IMR-90 (cell line): ENCODE measurements around the gene GRM2. TPM values are rescaled to one million over a fixed set of nuclear protein-coding genes. Genes with fewer than 3 reads are reported as not detected.

ENCODE experiments used
- ATAC-seq: fragments of 200-7000 bp; cut with Tn5 transposase; 2 replicates; pipeline ENCODE4 v1.9.1; 2020; ENCODE audit warnings: low read depth, mild to moderate bottlenecking, moderate library complexity
- BruUV-seq: library from RNA; stranded (reverse); fragments of 400-500 nt; replicated peaks from 2 replicates; lab custom pipeline; 2021; lab: Mats Ljungman, UMichigan
- CTCF ChIA-PET: fragments of 300-600 bp; formaldehyde crosslinking; extraction: SDS; loops from one replicate; lab custom pipeline; 2021; ENCODE audit warnings: antibody characterized with exemption; lab: Yijun Ruan, JAX
- POLR2A ChIA-PET: fragments of 300-600 bp; sonication (Branson Sonifier 250); formaldehyde crosslinking; loops from one replicate; lab custom pipeline; 2022; ENCODE audit warnings: antibody characterized with exemption; ENCODE audit not compliant: unreplicated experiment; lab: Charles Lee
- DNase-seq: peaks from one replicate; pipeline ENCODE4 v3.0.0; 2013
- H2AFZ ChIP-seq: replicated peaks from 2 replicates; pipeline ENCODE3; 2013; ENCODE audit warnings: low read length, mild to moderate bottlenecking; ENCODE audit not compliant: poor library complexity
- H2AK5ac ChIP-seq: 2 replicates; pipeline ENCODE4 v1.6.1; 2013; ENCODE audit warnings: low read depth, low read length, inconsistent platforms
- H2AK9ac ChIP-seq: replicated peaks from 2 replicates; pipeline ENCODE3; 2013; ENCODE audit warnings: mild to moderate bottlenecking, low read depth, low read length, moderate library complexity; ENCODE audit not compliant: poor library complexity
- H2BK120ac ChIP-seq: 2 replicates; pipeline ENCODE4 v1.6.1; 2013; ENCODE audit warnings: low read depth, low read length, inconsistent platforms
- H2BK15ac ChIP-seq: 3 replicates; pipeline ENCODE4 v1.6.1; 2013; ENCODE audit warnings: low read depth, low read length, inconsistent platforms
- H2BK20ac ChIP-seq: 2 replicates; pipeline ENCODE4 v1.6.1; 2013; ENCODE audit warnings: low read depth, mild to moderate bottlenecking, inconsistent platforms, low read length, moderate library complexity
- H2BK5ac ChIP-seq: 2 replicates; pipeline ENCODE4 v1.6.1; 2013; ENCODE audit warnings: mild to moderate bottlenecking, low read depth, low read length, inconsistent platforms; ENCODE audit not compliant: poor library complexity, severe bottlenecking
- H3K14ac ChIP-seq: replicated peaks from 2 replicates; pipeline ENCODE4 v1.6.1; 2013; ENCODE audit warnings: low read depth, low read length, inconsistent platforms
- H3K18ac ChIP-seq: 2 replicates; pipeline ENCODE4 v1.6.1; 2013; ENCODE audit warnings: low read depth, low read length, control low read depth
- H3K23ac ChIP-seq: 2 replicates; pipeline ENCODE4 v1.6.1; 2013; ENCODE audit warnings: low read depth, low read length, inconsistent platforms
- H3K27ac ChIP-seq: 2 replicates; pipeline ENCODE4 v1.5.1; 2013; ENCODE audit warnings: mild to moderate bottlenecking, control low read depth, low read length; ENCODE audit not compliant: insufficient read depth
- H3K27me3 ChIP-seq: 2 replicates; pipeline ENCODE4 v1.6.1; 2013; ENCODE audit warnings: low read length; ENCODE audit not compliant: control insufficient read depth, insufficient read depth
- H3K36me3 ChIP-seq: 2 replicates; pipeline ENCODE4 v1.6.1; 2013; ENCODE audit warnings: low read length, mixed read lengths; ENCODE audit not compliant: control insufficient read depth, insufficient read depth
- H3K4ac ChIP-seq: 2 replicates; pipeline ENCODE4 v1.6.1; 2013; ENCODE audit warnings: low read depth, low read length, inconsistent platforms
- H3K4me1 ChIP-seq: 2 replicates; pipeline ENCODE4 v1.6.1; 2013; ENCODE audit warnings: low read length, mixed read lengths; ENCODE audit not compliant: control insufficient read depth, insufficient read depth
- H3K4me2 ChIP-seq: 2 replicates; pipeline ENCODE4 v1.6.1; 2013; ENCODE audit warnings: low read depth, mild to moderate bottlenecking, control low read depth, low read length, moderate library complexity
- H3K4me3 ChIP-seq: 2 replicates; pipeline ENCODE4 v1.5.1; 2013; ENCODE audit warnings: low read depth, mild to moderate bottlenecking, control low read depth, low read length, moderate library complexity; ENCODE audit not compliant: insufficient read depth
- H3K56ac ChIP-seq: 2 replicates; pipeline ENCODE4 v1.6.1; 2013; ENCODE audit warnings: low read length, inconsistent platforms; ENCODE audit not compliant: insufficient read depth; ENCODE audit errors: extremely low read depth
- H3K79me1 ChIP-seq, 2 experiments: 2 replicates each; pipeline ENCODE4 v1.6.1; 2013; ENCODE audit warnings: low read length in 2 of 2, inconsistent platforms in 1 of 2, low read depth in 1 of 2
- H3K9ac ChIP-seq: 2 replicates; pipeline ENCODE4 v1.6.1; 2013; ENCODE audit warnings: low read depth, low read length, control low read depth
- H3K9me1 ChIP-seq: 2 replicates; pipeline ENCODE4 v1.6.1; 2013; ENCODE audit warnings: low read length, inconsistent platforms; ENCODE audit not compliant: insufficient read depth
- H3K9me3 ChIP-seq: 2 replicates; pipeline ENCODE4 v1.6.1; 2013; ENCODE audit warnings: low read length; ENCODE audit not compliant: control insufficient read depth, insufficient read depth
- H4K20me1 ChIP-seq: 2 replicates; pipeline ENCODE4 v1.6.1; 2013; ENCODE audit warnings: low read length, inconsistent platforms; ENCODE audit not compliant: insufficient read depth
- H4K5ac ChIP-seq: 2 replicates; pipeline ENCODE4 v1.6.1; 2013; ENCODE audit warnings: mild to moderate bottlenecking, low read depth, low read length, control low read depth
- H4K8ac ChIP-seq, 2 experiments: 2 replicates each; pipeline ENCODE4 v1.6.1; 2013; ENCODE audit warnings: low read depth in 2 of 2, low read length in 2 of 2, control low read depth in 1 of 2, inconsistent platforms in 1 of 2
- H4K91ac ChIP-seq: 2 replicates; pipeline ENCODE4 v1.6.1; 2013; ENCODE audit warnings: low read depth, low read length, inconsistent platforms; ENCODE audit not compliant: insufficient read depth
- MAFK ChIP-seq: IDR thresholded peaks from 2 replicates; pipeline ENCODE4 v1.6.1; 2012; ENCODE audit warnings: low read depth, low read length, improper control_type of control experiment
- POLR2A ChIP-seq: IDR thresholded peaks from 2 replicates; pipeline ENCODE4 v1.6.1; 2012; ENCODE audit warnings: mild to moderate bottlenecking, low read depth, low read length
- RAD21 ChIP-seq: IDR thresholded peaks from 2 replicates; pipeline ENCODE4 v1.6.1; 2012; ENCODE audit warnings: low read length, improper control_type of control experiment
- RFX5 ChIP-seq: IDR thresholded peaks from 2 replicates; pipeline ENCODE4 v1.8.0; 2012; ENCODE audit warnings: low read depth, mild to moderate bottlenecking, low read length, moderate library complexity
- WGBS, 2 experiments: methylation state at CpG; one replicate each; pipeline versions ENCODE4 v1.1.5 to v1.1.7; 2013; ENCODE audit warnings: missing lambda C conversion rate in 2 of 2; ENCODE audit not compliant: insufficient read length in 1 of 2; ENCODE audit errors: extremely low coverage in 2 of 2; 5-methylcytosine and 5-hydroxymethylcytosine counted together
- dilution Hi-C: fragments of 300-500 bp; cut with HindIII; formaldehyde crosslinking; loops from one replicate; pipeline ENCODE4 v1.14.3; 2018; ENCODE audit warnings: low sequenced_read_pairs; ENCODE audit not compliant: unreplicated experiment
- in situ Hi-C: fragments of 300-500 bp; cut with MboI; formaldehyde crosslinking; loops from 3 replicates; pipeline ENCODE4 v1.14.3; 2019; ENCODE audit warnings: low sequenced_read_pairs, inconsistent platforms, mixed read lengths
- intact Hi-C: fragments of 100-400 bp; cut with micrococcal nuclease; formaldehyde crosslinking; loops from 2 replicates; pipeline ENCODE4 v1.10.0; 2022
- polyA plus RNA-seq, 3 experiments: library from polyadenylated mRNA; depleted of rRNA; stranded (reverse); fragments of >200 nt; gene quantifications; 2 replicates each; pipeline ENCODE4 v1.2.3, GENCODE V29; 2012; ENCODE audit warnings: low replicate concordance in 1 of 3
- total RNA-seq: library from RNA; depleted of rRNA; stranded (reverse); fragments of >200 nt; gene quantifications from 2 replicates; pipeline ENCODE4 v1.2.3, GENCODE V29; 2012
- TF ChIP-seq, protein P1 (sequence below): fragments of 150-350 bp; IDR thresholded peaks from 2 replicates; pipeline ENCODE4 v1.6.1; 2016; ENCODE audit warnings: low read depth, mild to moderate bottlenecking, low read length, moderate library complexity, borderline replicate concordance

Gene GRM2
- total and polyA plus RNA-seq, 2 of the 4 experiments (the other 2 are of a cell fraction), result under 0.01 to 0.14 TPM

DNA sequence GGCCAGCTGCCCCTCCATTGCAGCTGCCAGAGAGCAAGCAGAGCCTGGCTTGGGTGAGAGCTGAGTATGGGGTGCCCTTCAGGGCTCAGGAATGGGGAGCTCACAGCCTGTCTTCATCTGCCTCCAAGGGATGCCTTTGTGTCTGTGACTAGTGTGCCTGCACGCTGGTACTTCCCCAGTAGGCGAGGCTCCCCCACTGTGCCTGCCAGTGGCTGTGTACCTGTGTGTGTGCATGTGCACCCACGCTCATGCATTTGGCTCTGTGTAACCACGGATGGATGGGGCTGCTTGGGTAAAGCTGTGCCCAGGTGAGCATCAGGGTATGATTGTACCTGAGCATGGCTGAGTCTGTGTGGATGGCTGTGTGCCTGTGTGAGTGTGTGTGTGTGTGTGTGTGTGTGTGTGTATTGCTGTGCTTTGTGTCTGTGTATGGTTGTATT lies 2.3 kb upstream of the GRM2 start:
- H2AK9ac ChIP-seq, result no peak overlapping the region
- in situ Hi-C loops (no loop called here), dilution Hi-C loops (no loop called here), intact Hi-C loops (no loop called here)
- DNase-seq (no peak), ATAC-seq (no peak)
- H3K23ac ChIP-seq, result no peak overlapping the region
- no peak overlapping the region for H2BK5ac ChIP-seq
- no peak overlapping the region for H2BK15ac ChIP-seq
- peaks cover 3% of the 10 kb centered on the region; the same call in 1 of the 2 replicates for H3K9me1 ChIP-seq
- H3K4ac ChIP-seq, result no peak overlapping the region
- H3K4me2 ChIP-seq, result no peak overlapping the region
- H3K56ac ChIP-seq, result no peak overlapping the region
- no peak overlapping the region for H2BK120ac ChIP-seq
- CTCF ChIA-PET, result interaction anchor here (1.9 kb wide), 1 partner anchor 22 kb away, joined by 4 read pairs; no protein-coding TSS in a partner anchor
- no peak overlapping the region for H4K91ac ChIP-seq
- H3K18ac ChIP-seq, result no peak overlapping the region
- peaks cover 13% of the 10 kb centered on the region for H3K36me3 ChIP-seq
- BruUV-seq, result no TSS peak
- TF ChIP-seq, protein P1, sequence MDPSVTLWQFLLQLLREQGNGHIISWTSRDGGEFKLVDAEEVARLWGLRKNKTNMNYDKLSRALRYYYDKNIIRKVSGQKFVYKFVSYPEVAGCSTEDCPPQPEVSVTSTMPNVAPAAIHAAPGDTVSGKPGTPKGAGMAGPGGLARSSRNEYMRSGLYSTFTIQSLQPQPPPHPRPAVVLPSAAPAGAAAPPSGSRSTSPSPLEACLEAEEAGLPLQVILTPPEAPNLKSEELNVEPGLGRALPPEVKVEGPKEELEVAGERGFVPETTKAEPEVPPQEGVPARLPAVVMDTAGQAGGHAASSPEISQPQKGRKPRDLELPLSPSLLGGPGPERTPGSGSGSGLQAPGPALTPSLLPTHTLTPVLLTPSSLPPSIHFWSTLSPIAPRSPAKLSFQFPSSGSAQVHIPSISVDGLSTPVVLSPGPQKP, result no peak
- TF ChIP-seq RAD21 (no peak), MAFK (no peak), POLR2A (no peak), RFX5 (no peak)
- no peak overlapping the region for H3K27ac ChIP-seq
- H4K8ac ChIP-seq, result no peak overlapping the region
- POLR2A ChIA-PET, result no interaction called here
- H4K20me1 ChIP-seq, result peaks cover 21% of the 10 kb centered on the region
- no peak overlapping the region for H3K14ac ChIP-seq
- H2AK5ac ChIP-seq, result no peak overlapping the region
- H2AFZ ChIP-seq, result no peak overlapping the region
- H3K27me3 ChIP-seq, result peaks cover 15% of the 10 kb centered on the region; the same call in 1 of the 2 replicates
- no peak overlapping the region for H3K9ac ChIP-seq
- H4K5ac ChIP-seq, result no peak overlapping the region
- H3K4me1 ChIP-seq, result no peaks in the 10 kb centered on the region
- H3K4me3 ChIP-seq, result no peak overlapping the region
- no peak overlapping the region for H2BK20ac ChIP-seq
- H3K9me3 ChIP-seq, result no peaks in the 10 kb centered on the region
- H3K79me1 ChIP-seq, result no peaks in the 10 kb centered on the region
- WGBS, 2 experiments, result 90% methylated on average over 2 of the region's 4 CpGs; no CpG with 5 or more reads in 1 of the 2 experiments
